GM19193 (cell line): ENCODE measurements around the gene KIAA1217.

Experiments
- POLR2A ChIP-seq: IDR thresholded peaks from 4 replicates; pipeline ENCODE4 v1.6.1; 2011; ENCODE audit not compliant: insufficient read depth, insufficient read length; ENCODE audit errors: extremely low read depth

KIAA1217 gene

DNA sequence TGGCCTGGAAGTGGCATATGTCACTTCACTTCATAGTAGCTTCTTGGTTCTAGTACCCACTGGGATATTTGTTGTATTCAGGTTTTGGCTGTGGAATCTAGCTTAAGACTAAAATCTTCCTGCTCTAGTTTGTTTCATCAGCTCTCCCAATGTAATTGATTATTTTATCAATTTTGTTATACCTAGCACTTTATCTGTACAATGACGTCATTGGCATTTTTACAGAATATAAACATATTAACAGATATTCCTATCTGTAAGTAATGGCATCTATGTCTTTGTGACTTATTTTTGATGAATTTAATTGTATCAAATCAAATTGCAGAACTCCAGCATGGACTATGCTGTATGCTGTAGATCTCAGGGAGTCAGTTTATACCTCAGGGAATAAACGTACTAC, 19.7 kb downstream of the KIAA1217 start:
- no peak for TF ChIP-seq POLR2A

DNA sequence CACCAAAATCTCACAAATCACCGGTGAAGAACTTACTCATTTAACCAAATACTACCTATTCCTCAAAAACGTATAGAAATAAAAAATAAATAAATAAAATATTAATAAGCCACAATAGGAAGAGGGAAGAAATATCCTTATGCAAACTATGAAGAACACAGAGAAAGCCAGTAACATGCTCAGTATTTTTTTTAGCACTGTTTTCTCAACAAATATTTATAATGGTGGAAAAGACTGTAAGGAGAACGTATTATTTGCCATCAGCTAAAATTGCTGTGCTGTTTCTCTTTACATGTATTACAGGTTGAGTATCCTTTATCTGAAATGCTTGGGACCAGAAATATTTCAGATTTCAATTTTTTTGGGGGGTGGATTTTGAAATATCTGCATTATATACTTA, 21.0 kb downstream of the KIAA1217 start:
- TF ChIP-seq POLR2A, result no peak

DNA sequence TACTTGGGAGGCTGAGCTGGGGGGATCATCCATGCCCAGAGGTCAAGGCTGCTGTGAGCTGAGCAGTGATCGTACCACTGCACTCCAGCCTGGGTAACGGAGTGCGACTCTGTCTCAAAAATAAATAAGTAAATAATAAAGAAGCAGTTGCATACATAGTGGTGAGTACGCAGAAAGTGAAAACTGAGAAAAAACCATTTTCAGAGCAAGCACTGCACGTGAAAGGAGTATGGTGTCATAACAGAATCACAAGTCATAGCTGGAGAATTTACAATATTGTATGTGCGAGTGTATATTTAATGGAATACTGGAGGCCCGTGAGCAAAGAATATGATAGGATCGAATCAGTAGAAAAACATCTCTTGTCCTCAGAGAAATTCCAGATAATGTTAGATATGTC, 22.3 kb downstream of the KIAA1217 start:
- no peak for TF ChIP-seq POLR2A

GRCh38 chr10:24234784-24235183, 25.8 kb downstream of the KIAA1217 start:
- TF ChIP-seq POLR2A, result no peak

DNA sequence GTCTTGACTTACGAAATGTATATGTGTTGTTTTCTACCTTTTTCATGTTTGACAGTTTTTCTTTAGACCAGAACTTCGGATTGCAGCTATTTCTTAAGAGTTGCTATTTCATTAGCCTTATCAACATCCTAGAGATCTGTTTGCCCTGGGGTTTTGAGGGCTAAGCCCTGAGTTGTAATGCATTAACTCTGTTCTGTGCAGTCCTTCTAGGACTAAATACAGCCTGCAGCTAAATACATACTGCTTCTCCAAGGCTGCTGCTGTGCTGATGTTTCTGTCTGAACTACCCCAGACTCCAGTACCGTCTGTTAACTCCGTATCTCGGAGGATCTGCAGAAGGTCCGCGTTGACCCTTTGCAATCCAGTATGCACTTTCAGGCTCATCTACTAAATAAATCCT, 26.5 kb downstream of the KIAA1217 start:
- TF ChIP-seq POLR2A, result no peak

DNA sequence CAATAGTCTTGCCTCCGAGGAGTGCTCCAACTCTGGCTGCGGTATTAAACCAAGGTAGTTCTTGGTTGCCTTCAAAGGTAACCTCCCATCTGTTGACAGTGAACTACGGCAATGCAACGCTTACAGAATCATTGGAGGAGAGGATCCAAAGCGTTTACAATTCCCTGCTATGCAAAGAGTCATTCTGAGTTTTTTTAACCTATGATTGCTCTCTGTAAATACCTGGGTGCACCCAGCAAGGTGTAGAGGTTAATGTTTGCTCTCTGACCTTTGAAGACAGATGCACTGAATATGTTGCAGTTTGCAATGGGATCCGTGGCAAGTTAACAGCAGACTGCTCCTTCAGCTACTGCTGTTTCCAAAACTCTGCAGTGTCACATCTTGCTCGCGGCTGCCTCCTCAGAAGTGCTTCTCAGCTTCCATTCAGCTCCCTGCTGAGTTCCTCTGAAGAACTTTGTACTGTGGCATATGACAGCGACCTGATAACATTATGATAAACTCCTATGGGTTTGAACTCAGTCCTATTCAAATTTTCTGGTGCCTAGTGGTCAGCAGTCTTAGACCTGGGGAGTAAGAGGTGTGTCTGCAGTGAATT, 29.0 kb downstream of the KIAA1217 start:
- TF ChIP-seq POLR2A, result no peak

- TF ChIP-seq POLR2A, result no peak
These were observed 29.7 kb downstream of the KIAA1217 start for GRCh38 chr10:24238519-24239247.

DNA sequence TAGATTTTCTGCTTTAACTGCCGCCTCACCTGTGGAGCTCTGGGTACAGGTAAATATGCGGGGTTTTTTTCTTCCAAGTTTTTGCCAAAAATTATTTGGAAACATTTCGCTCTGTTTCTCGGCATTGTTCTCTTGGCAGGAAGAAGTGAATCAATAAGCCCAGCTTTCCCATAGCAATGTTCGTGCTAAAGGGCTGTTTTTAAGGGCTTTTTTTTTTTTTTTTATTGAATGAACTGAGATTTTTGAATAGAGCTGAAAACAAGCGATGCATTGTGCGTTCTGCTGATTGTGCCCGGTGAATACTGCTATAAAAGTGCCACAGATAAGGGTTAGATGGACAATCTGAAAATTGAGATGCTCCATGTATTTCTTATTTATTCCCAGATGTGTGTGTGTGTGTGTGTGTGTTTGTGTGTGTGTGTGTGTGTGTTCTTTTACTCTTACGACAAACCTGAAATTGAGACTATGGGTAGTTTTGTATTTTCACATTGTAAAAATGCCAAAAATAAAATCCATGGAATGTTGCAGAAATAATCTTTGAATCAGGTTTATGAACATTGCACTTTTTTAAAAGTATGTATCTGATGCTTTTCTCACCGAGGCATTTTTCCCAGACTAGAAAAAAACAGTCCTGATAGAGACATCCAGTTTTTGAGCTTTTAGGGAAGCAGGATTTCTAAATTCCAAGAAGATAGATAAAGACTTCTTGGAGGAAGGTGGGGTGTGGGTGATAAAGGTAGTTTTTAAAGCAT, 30.5 kb downstream of the KIAA1217 start:
- TF ChIP-seq POLR2A, result no peak

GRCh38 chr10:24240041-24240751, 31.3 kb downstream of the KIAA1217 start:
- TF ChIP-seq POLR2A, result no peak

- TF ChIP-seq POLR2A, result no peak
These were observed 32.6 kb downstream of the KIAA1217 start for GRCh38 chr10:24241536-24242040.

DNA sequence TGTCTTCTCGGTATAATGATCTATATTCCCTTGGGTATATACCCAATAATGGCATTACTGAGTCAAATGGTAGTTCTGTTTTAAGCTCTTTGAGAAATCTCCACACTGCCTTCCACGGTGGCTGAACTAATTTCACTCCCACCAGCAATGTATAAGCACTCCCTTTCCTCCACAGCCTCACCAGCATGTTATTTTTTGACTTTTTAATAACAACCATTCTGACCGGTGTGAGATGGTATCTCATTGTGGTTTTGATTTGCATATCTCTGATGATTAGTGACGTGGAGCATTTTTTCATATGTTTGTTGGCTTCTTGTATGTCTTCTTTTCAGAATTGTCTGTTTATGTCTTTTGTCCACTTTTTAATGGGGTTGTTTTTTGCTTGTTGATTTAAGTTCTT, 33.6 kb downstream of the KIAA1217 start:
- TF ChIP-seq POLR2A, result no peak

DNA sequence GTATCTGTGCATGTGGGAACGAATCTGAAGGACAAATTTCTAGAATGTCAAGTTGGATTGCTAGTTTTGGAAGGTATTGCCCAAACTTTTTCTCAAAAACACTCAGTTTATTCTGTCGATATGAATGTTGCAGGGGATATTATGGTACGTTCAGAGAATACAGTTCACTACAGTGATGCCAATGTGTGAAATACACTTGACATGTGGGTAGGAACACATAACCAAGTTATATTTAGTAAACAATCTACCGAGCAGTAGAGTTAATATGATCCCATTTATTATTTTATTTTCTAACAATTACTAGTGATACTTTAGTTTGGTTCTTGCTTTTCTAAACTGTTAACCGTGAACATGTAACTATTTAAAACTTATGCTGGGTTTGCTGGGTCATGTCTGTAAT, 37.4 kb downstream of the KIAA1217 start:
- TF ChIP-seq POLR2A, result no peak

DNA sequence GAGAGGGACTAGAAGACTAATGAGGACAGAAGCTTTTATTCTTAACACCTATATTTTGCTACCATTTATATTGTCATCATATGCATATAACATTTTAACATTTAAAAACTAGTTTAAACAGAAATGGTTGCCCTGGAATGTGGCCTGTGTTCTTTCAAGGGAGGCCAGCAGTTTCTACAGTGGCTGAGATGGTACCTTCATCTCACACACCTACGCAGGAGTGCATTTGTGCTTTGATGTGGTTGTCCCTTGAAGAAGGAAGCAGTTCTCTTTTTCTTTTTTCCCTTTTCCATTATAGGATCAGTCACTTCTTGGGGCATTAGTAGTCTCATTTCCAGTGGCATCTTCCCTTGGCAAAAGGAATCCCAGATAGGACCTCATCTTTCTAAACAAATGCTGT, 38.9 kb downstream of the KIAA1217 start:
- TF ChIP-seq POLR2A, result no peak

DNA sequence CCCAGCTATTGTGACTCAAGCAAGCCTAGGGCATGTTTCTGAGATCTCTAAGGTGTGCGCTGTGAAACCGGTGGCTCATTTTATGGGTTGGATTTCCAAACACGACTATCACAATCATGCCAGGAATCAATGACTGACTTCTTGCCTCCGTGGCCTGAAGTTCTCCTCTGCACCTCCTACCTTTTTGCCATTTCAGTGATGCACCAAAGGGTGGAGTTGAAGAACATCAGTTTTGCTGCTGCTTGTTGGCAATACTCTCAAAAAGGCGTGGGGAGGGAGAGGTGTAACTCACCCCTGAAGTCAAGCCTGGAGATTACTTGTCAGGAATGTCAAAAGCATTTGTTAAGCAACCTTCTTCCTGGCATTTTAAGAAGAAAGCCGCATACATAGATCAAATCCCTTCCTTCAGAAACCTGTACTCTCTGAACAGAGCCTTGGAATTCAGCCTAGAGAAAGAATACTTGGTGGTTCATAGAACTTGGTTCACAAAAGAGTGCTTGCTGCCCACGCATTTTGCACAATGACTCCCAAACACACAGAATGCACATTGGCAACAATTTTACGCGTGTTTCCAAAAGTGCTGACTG, 41.0 kb downstream of the KIAA1217 start:
- no peak for TF ChIP-seq POLR2A

- no peak for TF ChIP-seq POLR2A
These were observed 42.6 kb downstream of the KIAA1217 start for GRCh38 chr10:24251547-24251946.
